GM19239 (cell line): ENCODE data around the gene LMO7.

Experiments
- DNase-seq: peaks from one replicate; pipeline ENCODE4 v3.0.0; 2011; ENCODE audit warnings: low spot score; ENCODE audit not compliant: insufficient read length
- FAIRE-seq: peaks from 2 replicates; lab custom pipeline; 2011; peaks lifted over from hg19 to GRCh38; lab: Jason Lieb, UNC

LMO7 gene

GRCh38 chr13:75635828-75636435 is at the start of gene LMO7:
LMO7 (plus strand) TSS chr13:75636330; CDS start chr13:75636658, 328 bp downstream.
- DNase-seq (peak; percentile 36), FAIRE-seq (no peak)

GRCh38 chr13:75587679-75588078 is 48.5 kb upstream of the LMO7 start:
- no peak for DNase-seq
- FAIRE-seq, result no peak

- no peak for DNase-seq
- FAIRE-seq, result no peak
Measured at GRCh38 chr13:75596657-75597182, 39.4 kb upstream of the LMO7 start.

GRCh38 chr13:75600371-75600770 is 35.8 kb upstream of the LMO7 start:
- FAIRE-seq (no peak), DNase-seq (no peak)

- DNase-seq (no peak), FAIRE-seq (no peak)
Measured at GRCh38 chr13:75603038-75603437, 33.1 kb upstream of the LMO7 start.

GRCh38 chr13:75607447-75607846 is 28.7 kb upstream of the LMO7 start:
- FAIRE-seq (no peak), DNase-seq (no peak)

GRCh38 chr13:75610466-75610865 is 25.7 kb upstream of the LMO7 start:
- FAIRE-seq, result no peak

GRCh38 chr13:75612354-75612753 is 23.8 kb upstream of the LMO7 start:
- FAIRE-seq, result no peak
- no peak for DNase-seq

More at GRCh38 chr13:75610466-75610865, 25.7 kb upstream of the LMO7 start:
- no peak for DNase-seq

- FAIRE-seq (no peak), DNase-seq (no peak)
Measured at GRCh38 chr13:75617230-75617629, 18.9 kb upstream of the LMO7 start.

- DNase-seq (no peak), FAIRE-seq (no peak)
Measured at GRCh38 chr13:75618308-75618707, 17.8 kb upstream of the LMO7 start.

- no peak for DNase-seq
- FAIRE-seq, result no peak
Measured at GRCh38 chr13:75620020-75620419, 16.1 kb upstream of the LMO7 start.

GRCh38 chr13:75621147-75621546 is 15.0 kb upstream of the LMO7 start:
- no peak for DNase-seq
- FAIRE-seq, result no peak

- DNase-seq (no peak), FAIRE-seq (no peak)
Measured at GRCh38 chr13:75628801-75629200, 7.3 kb upstream of the LMO7 start.

- DNase-seq, result no peak
- no peak for FAIRE-seq
Measured at GRCh38 chr13:75633285-75633684, 2.8 kb upstream of the LMO7 start.

- no peak for DNase-seq
- no peak for FAIRE-seq
Measured at GRCh38 chr13:75635101-75635827, 866 bp upstream of the LMO7 start.

GRCh38 chr13:75636436-75637180 is 478 bp downstream of the LMO7 start:
- no peak for FAIRE-seq
- peak; percentile 50 for DNase-seq

GRCh38 chr13:75637181-75637750 is 1.1 kb downstream of the LMO7 start:
- DNase-seq, result no peak
- FAIRE-seq, result no peak

GRCh38 chr13:75639454-75639853 is 3.3 kb downstream of the LMO7 start:
- DNase-seq (no peak), FAIRE-seq (no peak)

GRCh38 chr13:75641026-75641425 is 4.9 kb downstream of the LMO7 start:
- FAIRE-seq, result no peak
- no peak for DNase-seq

- DNase-seq, result no peak
- FAIRE-seq, result no peak
Measured at GRCh38 chr13:75643182-75643581, 7.1 kb downstream of the LMO7 start.

GRCh38 chr13:75643693-75644092 is 7.6 kb downstream of the LMO7 start:
- FAIRE-seq (no peak), DNase-seq (no peak)
